ENCODE data around the gene SYDE2. TPM values are rescaled to one million over a fixed set of nuclear protein-coding genes. Genes with fewer than 3 reads are reported as not detected.

Gene SYDE2
- total RNA-seq, 4 donors from 2014 or later = 7.6 to 15.6 (median 10.9) TPM

GRCh38 chr1:85142753-85143152 is 58.1 kb downstream of the SYDE2 start:
- TF ChIP-seq, protein P1, sequence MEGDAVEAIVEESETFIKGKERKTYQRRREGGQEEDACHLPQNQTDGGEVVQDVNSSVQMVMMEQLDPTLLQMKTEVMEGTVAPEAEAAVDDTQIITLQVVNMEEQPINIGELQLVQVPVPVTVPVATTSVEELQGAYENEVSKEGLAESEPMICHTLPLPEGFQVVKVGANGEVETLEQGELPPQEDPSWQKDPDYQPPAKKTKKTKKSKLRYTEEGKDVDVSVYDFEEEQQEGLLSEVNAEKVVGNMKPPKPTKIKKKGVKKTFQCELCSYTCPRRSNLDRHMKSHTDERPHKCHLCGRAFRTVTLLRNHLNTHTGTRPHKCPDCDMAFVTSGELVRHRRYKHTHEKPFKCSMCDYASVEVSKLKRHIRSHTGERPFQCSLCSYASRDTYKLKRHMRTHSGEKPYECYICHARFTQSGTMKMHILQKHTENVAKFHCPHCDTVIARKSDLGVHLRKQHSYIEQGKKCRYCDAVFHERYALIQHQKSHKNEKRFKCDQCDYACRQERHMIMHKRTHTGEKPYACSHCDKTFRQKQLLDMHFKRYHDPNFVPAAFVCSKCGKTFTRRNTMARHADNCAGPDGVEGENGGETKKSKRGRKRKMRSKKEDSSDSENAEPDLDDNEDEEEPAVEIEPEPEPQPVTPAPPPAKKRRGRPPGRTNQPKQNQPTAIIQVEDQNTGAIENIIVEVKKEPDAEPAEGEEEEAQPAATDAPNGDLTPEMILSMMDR (IDR thresholded peaks at IDR 0.05; ENCODE audit: low read depth) = no peak

DNA sequence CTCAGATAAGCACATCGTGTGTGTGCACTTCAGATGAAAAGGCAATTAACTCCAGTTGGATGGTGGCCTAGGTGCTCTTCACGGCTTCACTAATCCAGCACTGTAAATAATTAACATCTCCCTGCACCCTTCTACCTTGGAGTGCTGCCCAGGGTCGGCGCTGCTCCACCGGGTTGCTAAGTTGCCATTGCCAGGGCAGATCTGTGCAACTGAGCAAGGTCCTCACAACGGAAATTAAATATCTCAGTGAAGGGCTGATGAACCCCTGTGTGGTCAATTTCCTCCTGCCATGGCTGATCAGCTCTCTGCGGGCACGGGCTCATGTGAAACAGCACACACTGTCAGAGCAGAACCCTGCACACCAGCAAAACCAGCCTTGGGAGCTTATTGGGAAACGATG is 63.2 kb downstream of the SYDE2 start:
- TF ChIP-seq, protein P1 (IDR thresholded peaks at IDR 0.05; ENCODE audit: low read depth) = no peak

GRCh38 chr1:85135392-85135798 is 65.4 kb downstream of the SYDE2 start:
- TF ChIP-seq, protein P1 (IDR thresholded peaks at IDR 0.05; ENCODE audit: low read depth) = no peak

GRCh38 chr1:85134583-85135391 is 66.0 kb downstream of the SYDE2 start:
- TF ChIP-seq, protein P1 (IDR thresholded peaks at IDR 0.05; ENCODE audit: low read depth) = no peak

- TF ChIP-seq, protein P1 (IDR thresholded peaks at IDR 0.05; ENCODE audit: low read depth) = no peak
Observed at GRCh38 chr1:85133565-85134159, 67.2 kb downstream of the SYDE2 start.

DNA sequence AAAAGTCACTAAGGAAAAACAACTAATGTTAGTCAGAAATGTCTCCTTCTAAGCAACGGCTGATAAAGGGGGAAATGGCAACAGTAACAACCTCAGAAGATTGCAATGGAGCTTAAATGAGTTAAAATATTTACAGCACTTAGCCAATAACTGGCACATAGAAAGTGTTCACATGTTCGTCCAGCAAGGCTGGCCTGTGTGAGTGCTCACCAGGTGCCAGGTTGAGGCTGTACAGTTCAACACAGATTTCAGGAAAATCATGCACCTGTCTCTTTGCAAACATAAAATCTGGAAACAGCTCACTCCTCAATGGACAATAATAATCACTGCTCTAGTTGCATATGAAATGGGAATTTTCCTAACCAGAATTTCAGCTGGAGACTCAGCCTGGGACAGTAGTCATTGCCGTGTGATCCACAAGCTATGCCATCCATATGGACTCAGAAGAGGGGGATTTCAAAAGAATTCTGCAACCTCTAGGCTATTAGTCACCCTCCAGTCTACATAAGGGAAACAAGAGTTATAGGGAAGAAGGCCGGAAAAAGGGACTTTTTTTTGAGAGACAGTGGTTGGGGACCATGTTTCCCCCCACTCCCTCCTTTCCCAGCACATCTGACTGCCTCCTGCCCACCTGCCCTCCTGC is 68.6 kb downstream of the SYDE2 start:
- TF ChIP-seq, protein P1 (IDR thresholded peaks at IDR 0.05; ENCODE audit: low read depth) = no peak

- TF ChIP-seq, protein P1 (IDR thresholded peaks at IDR 0.05; ENCODE audit: low read depth) = no peak
Observed at GRCh38 chr1:85128316-85128715, 72.5 kb downstream of the SYDE2 start.

Data from subcutaneous adipose tissue (tissue), 4 donors.